ENCODE data around the gene HOXA7. TPM values are rescaled to one million over a fixed set of nuclear protein-coding genes. Genes with fewer than 3 reads are reported as not detected.

The HOXA7 gene
- total RNA-seq, 1 donor from 2014 or later: 12.0 TPM

- Histone ChIP-seq H3K36me3 (no peaks in the 10 kb centered on the region), H3K27ac (peak overlapping the region; percentile 89 to 97), H3K4me3 (peak overlapping the region; percentile 68 to 79), H3K9me3 (no peaks in the 10 kb centered on the region), H3K27me3 (no peaks in the 10 kb centered on the region), H3K4me1 (peaks cover 8 to 32% of the 10 kb centered on the region in 2 donors)
- intact Hi-C loops (cut with DNase I): loop anchor here (2.0 to 5.0 kb wide), 2 partner anchors 18 to 1352 kb away; no protein-coding TSS in a partner anchor
- TF ChIP-seq CTCF (IDR thresholded peaks at IDR 0.05): no peak
- DNase-seq (ENCODE audit: low spot score in 2 of 2): peak in 1 of 2 donors; percentile 61
These were observed 52.0 kb downstream of the HOXA7 start for GRCh38 chr7:27104341-27105058.

Other genes starting within 250 kb of the HOXA7 start
- not detected for gene HOXA1, start 60.7 kb downstream of the HOXA7 start, total RNA-seq
- gene HOXA2, start 54.0 kb downstream of the HOXA7 start, total RNA-seq: 36.5 TPM
- 2.1 TPM for gene HOXA4, start 25.9 kb downstream of the HOXA7 start, total RNA-seq
- gene HOXA5, start 13.0 kb downstream of the HOXA7 start, total RNA-seq: 22.0 TPM
- gene HOXA6, start 8.9 kb downstream of the HOXA7 start, total RNA-seq: 15.3 TPM
- gene HOXA3, start 4.1 kb downstream of the HOXA7 start, total RNA-seq: 14.4 TPM
- gene HOXA9, start 8.9 kb upstream of the HOXA7 start, total RNA-seq: not detected
- not detected for gene HOXA10, start 17.6 kb upstream of the HOXA7 start, total RNA-seq
- gene HOXA11, start 28.6 kb upstream of the HOXA7 start, total RNA-seq: not detected
- not detected for gene HOXA13, start 43.4 kb upstream of the HOXA7 start, total RNA-seq
- gene EVX1, start 86.1 kb upstream of the HOXA7 start, total RNA-seq: not detected